Nephron (organoid): Measurements from ENCODE around the gene LHX3.

ENCODE experiments used
- H3K27ac Mint-ChIP-seq, 3 experiments: 2 replicates each; pipeline ENCODE4 v1.8.0; 2020; ENCODE audit warnings: mixed read lengths in 3 of 3, mild to moderate bottlenecking in 2 of 3, moderate library complexity in 1 of 3
- H3K27me3 Mint-ChIP-seq: 2 replicates; pipeline ENCODE4 v1.8.0; 2021; ENCODE audit warnings: low read depth, mild to moderate bottlenecking, moderate library complexity, mixed read lengths
- H3K36me3 Mint-ChIP-seq: 2 replicates; pipeline ENCODE4 v1.8.0; 2020; ENCODE audit warnings: low read depth, mixed read lengths
- H3K4me1 Mint-ChIP-seq: 2 replicates; pipeline ENCODE4 v1.8.0; 2020; ENCODE audit warnings: mixed read lengths
- H3K4me3 Mint-ChIP-seq, 3 experiments: 2 replicates each; pipeline ENCODE4 v1.8.0; 2020; ENCODE audit warnings: mild to moderate bottlenecking in 3 of 3, mixed read lengths in 3 of 3, moderate library complexity in 2 of 3
- H3K9me3 Mint-ChIP-seq: 2 replicates; pipeline ENCODE4 v1.8.0; 2020; ENCODE audit warnings: mixed read lengths
- TF ChIP-seq, protein P1 (sequence below), 3 experiments: fragments of 200-600 bp; sonication (generic); IDR thresholded peaks; one replicate each; pipeline ENCODE4 v1.5.0; 2021; ENCODE audit warnings: antibody characterized with exemption in 3 of 3; ENCODE audit not compliant: unreplicated experiment in 3 of 3

Gene LHX3

DNA sequence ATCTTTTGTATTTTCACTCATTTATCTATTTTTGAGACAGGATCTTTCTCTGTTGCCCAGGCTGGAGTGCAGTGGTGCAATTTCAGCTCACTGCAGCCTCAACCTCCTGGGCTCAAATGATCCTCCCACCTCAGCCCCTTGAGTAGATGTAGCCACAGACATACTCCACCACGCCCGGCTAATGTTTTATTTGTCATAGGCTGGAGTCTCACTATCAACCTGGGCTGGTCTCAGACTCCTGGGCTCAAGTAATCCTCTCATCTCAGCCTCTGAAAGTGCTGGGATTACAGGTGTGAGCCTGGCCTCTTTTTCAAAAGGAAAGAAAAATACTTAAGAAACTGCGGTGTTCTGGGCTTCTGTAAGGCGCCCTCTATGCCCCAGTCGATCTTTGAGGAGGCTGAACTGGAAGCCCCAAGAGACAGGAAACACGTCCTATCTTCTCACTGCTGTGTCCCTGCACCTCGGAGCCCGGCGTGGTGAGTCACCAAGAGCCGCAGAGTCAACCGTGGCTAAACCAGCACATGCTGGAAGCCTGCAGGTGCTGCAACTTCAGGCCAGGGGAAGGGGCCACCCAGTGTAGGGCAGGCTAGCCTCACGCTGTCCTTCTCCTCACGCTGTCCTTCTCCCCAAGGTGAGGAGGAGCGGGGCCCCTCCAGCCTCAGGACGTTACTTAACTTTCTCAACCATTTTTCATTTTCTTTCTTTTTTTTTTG, 15.2 kb upstream of the LHX3 start:
- H3K9me3 Mint-ChIP-seq: no peaks in the 10 kb centered on the region
- TF ChIP-seq, protein P1, sequence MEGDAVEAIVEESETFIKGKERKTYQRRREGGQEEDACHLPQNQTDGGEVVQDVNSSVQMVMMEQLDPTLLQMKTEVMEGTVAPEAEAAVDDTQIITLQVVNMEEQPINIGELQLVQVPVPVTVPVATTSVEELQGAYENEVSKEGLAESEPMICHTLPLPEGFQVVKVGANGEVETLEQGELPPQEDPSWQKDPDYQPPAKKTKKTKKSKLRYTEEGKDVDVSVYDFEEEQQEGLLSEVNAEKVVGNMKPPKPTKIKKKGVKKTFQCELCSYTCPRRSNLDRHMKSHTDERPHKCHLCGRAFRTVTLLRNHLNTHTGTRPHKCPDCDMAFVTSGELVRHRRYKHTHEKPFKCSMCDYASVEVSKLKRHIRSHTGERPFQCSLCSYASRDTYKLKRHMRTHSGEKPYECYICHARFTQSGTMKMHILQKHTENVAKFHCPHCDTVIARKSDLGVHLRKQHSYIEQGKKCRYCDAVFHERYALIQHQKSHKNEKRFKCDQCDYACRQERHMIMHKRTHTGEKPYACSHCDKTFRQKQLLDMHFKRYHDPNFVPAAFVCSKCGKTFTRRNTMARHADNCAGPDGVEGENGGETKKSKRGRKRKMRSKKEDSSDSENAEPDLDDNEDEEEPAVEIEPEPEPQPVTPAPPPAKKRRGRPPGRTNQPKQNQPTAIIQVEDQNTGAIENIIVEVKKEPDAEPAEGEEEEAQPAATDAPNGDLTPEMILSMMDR (IDR thresholded peaks at IDR 0.05; ENCODE audit: unreplicated experiment in 3 of 3): no peak
- H3K36me3 Mint-ChIP-seq: peaks cover 32% of the 10 kb centered on the region
- H3K27ac Mint-ChIP-seq: no peak overlapping the region
- H3K4me1 Mint-ChIP-seq: peaks cover 8% of the 10 kb centered on the region
- no peak overlapping the region for H3K4me3 Mint-ChIP-seq
- no peaks in the 10 kb centered on the region for H3K27me3 Mint-ChIP-seq

DNA sequence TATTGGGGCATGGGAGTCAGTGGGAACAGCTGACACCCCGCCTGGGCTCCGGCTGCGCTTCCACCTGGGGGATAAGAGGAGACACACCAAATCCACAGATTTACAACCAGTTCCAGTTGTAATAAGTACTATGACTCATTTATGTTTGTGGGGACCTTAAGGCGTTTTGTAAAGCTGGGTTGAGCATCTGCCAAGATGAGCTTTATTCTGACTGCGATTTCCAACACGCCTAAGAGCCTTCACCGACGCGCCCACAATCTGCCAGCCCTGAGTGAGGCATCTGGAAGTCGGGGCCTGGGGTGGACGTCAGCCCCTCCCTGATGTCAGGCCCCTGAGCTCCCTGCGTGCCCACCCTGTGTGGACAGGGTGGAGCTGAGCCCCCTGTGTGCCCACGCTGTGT, 14.3 kb upstream of the LHX3 start:
- TF ChIP-seq, protein P1 (IDR thresholded peaks at IDR 0.05; ENCODE audit: unreplicated experiment in 3 of 3): no peak
- no peak overlapping the region for H3K4me3 Mint-ChIP-seq
- H3K36me3 Mint-ChIP-seq: peaks cover 38% of the 10 kb centered on the region
- no peaks in the 10 kb centered on the region for H3K27me3 Mint-ChIP-seq
- peaks cover 8% of the 10 kb centered on the region for H3K4me1 Mint-ChIP-seq
- no peak overlapping the region for H3K27ac Mint-ChIP-seq
- no peaks in the 10 kb centered on the region for H3K9me3 Mint-ChIP-seq

DNA sequence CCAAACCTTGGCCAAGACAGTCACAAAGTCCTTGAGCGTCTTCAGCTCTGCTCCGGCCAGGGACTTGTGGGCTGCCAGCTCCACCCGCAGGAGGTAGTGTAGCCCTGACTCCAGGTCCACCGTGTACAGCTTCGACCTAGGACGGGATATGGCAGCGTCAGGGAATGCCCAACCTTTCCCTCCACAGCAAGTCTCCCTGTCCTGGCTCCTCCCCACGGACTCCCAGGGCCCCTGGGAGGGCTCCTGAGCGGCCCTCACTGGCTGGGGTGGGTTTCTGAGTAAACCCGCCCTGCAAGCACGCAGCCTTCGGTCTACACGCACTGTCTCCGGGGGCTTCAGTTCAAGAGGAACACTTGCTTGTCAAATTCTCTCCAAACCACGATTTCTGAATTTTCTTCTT, 13.7 kb upstream of the LHX3 start:
- peaks cover 8% of the 10 kb centered on the region for H3K4me1 Mint-ChIP-seq
- H3K9me3 Mint-ChIP-seq: no peaks in the 10 kb centered on the region
- TF ChIP-seq, protein P1 (IDR thresholded peaks at IDR 0.05; ENCODE audit: unreplicated experiment in 3 of 3): no peak
- H3K36me3 Mint-ChIP-seq: peaks cover 43% of the 10 kb centered on the region
- no peaks in the 10 kb centered on the region for H3K27me3 Mint-ChIP-seq
- no peak overlapping the region for H3K27ac Mint-ChIP-seq
- no peak overlapping the region for H3K4me3 Mint-ChIP-seq

DNA sequence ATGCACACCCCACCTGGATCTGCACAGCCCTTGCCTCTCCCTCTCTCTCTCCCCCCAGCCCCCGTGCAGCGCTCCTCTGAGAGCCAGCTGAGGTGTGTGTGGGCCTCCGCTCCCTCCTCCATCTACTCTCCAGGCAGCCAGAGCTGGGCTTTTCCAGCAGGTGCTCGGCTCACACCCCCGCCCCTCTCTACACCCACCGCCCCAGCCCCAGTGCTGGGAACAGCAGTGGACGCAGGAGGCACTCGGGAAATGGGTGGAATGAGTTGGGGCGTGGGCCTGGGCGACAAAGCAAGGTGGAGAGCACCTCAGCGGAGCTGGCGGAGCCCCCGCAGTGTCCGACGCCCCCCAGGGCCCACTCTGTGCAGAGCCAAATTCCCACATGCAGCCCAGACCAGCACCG, 13.3 kb upstream of the LHX3 start:
- Mint-ChIP-seq H3K27me3 (no peaks in the 10 kb centered on the region), H3K9me3 (no peaks in the 10 kb centered on the region), H3K4me1 (peaks cover 5% of the 10 kb centered on the region), H3K27ac (no peak overlapping the region), H3K4me3 (no peak overlapping the region), H3K36me3 (peaks cover 43% of the 10 kb centered on the region)
- TF ChIP-seq, protein P1 (IDR thresholded peaks at IDR 0.05; ENCODE audit: unreplicated experiment in 3 of 3): no peak

DNA sequence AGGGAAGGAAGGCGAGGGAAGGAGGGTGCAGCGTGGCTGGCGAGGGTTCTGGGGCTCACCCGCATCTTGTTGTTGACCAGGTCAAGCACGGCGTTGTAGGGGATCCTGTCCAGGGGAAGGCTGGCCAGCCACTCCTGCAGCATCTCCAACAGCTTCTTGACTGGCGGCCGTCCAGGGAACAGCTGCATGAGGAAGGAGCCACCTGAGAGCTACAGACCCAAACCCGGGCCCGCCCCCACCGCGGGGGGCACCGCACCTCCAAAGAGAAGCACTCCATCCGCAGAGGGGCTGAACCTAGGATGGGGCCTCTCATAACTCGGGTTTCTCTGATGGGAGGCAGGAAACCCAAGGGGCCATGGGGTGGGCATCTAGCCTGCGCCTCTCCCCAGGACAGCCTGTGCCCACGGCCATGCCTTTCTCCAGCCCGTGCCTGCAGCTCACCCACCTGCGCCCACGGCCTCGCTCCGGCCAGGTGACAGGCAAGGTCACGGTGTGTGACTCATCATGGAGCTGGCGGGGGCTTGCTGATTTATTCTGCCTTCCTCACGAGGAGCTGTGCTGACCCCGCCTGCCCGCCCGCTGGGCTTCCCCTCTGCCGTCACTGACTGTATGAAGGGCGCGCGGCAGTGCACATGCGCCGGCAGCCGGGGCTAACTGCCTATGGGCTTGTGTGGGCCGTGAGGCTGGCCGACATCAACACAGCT, 11.8 kb upstream of the LHX3 start:
- Mint-ChIP-seq H3K4me1 (peaks cover 5% of the 10 kb centered on the region), H3K36me3 (peaks cover 46% of the 10 kb centered on the region), H3K27me3 (no peaks in the 10 kb centered on the region), H3K27ac (no peak overlapping the region), H3K4me3 (no peak overlapping the region), H3K9me3 (no peaks in the 10 kb centered on the region)
- TF ChIP-seq, protein P1 (IDR thresholded peaks at IDR 0.05; ENCODE audit: unreplicated experiment in 3 of 3): no peak

DNA sequence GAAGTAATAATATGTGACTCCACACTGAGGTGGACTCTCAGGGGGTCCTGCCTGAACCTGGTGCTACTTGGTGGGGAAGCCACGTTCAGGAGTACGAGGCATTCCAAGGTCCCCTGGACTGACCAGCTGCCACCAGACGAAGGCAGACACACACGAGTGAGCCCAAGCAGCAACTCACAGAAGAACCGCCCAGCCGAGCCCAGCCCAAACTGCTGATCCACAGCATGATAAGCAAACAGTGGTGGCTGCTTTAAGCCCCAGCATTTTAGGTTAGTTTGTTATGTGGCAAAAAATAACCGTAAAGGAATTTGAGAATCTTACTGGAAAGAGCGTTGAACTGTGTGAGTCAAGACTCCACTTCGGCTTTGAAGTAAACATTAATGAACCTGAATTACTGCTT, 8.8 kb upstream of the LHX3 start:
- Mint-ChIP-seq H3K9me3 (no peaks in the 10 kb centered on the region), H3K27me3 (no peaks in the 10 kb centered on the region)
- TF ChIP-seq, protein P1 (IDR thresholded peaks at IDR 0.05; ENCODE audit: unreplicated experiment in 3 of 3): no peak

More for the DNA sequence above, 8.8 kb upstream of the LHX3 start:
- Mint-ChIP-seq H3K4me3 (no peak overlapping the region), H3K27ac (no peak overlapping the region), H3K36me3 (peaks cover 41% of the 10 kb centered on the region), H3K4me1 (peaks cover 5% of the 10 kb centered on the region)
